Brain microvascular endothelial cell (primary cell): ENCODE data around the gene NBAS.

Source experiments
- DNase-seq: peaks from one replicate; pipeline ENCODE4 v3.0.0-alpha.2; 2020
- H3K27ac ChIP-seq: fragments of 250-450 bp; sonication (Bioruptor Pico); 2 replicates; pipeline ENCODE4 v1.5.1; 2020; ENCODE audit warnings: mild to moderate bottlenecking, moderate library complexity
- H3K27me3 ChIP-seq: fragments of 250-450 bp; sonication (Bioruptor Pico); replicated peaks from 2 replicates; pipeline ENCODE4 v1.5.1; 2020; ENCODE audit warnings: mild to moderate bottlenecking
- H3K36me3 ChIP-seq: fragments of 250-450 bp; sonication (Bioruptor Pico); replicated peaks from 2 replicates; pipeline ENCODE4 v1.5.1; 2020; ENCODE audit warnings: mild to moderate bottlenecking
- H3K4me3 ChIP-seq: 2 replicates; pipeline ENCODE4 v1.5.1; 2011; ENCODE audit warnings: low read depth, mild to moderate bottlenecking, control low read depth, low read length, moderate library complexity
- CTCF ChIP-seq: IDR thresholded peaks from 2 replicates; pipeline ENCODE4 v1.5.1; 2011; ENCODE audit warnings: low read depth, mild to moderate bottlenecking, moderate library complexity, low read length, control low read depth, inconsistent platforms; ENCODE audit errors: missing control alignments
- in situ Hi-C: cut with HindIII; loops from 2 replicates; pipeline ENCODE4 v1.10.0; 2017; ENCODE audit warnings: low sequenced_read_pairs, low pct_ligation_motif_present

The NBAS gene

GRCh38 chr2:15206419-15206818, 354.7 kb downstream of the NBAS start:
- DNase-seq: no peak
- no peak for TF ChIP-seq CTCF
- H3K36me3 ChIP-seq: no peaks in the 10 kb centered on the region
- no peak overlapping the region for H3K4me3 ChIP-seq
- in situ Hi-C loops: no loop called here
- no peak overlapping the region for H3K27ac ChIP-seq
- no peaks in the 10 kb centered on the region for H3K27me3 ChIP-seq

GRCh38 chr2:15205562-15205961, 355.6 kb downstream of the NBAS start:
- Histone ChIP-seq H3K36me3 (no peaks in the 10 kb centered on the region), H3K27me3 (no peaks in the 10 kb centered on the region), H3K27ac (no peak overlapping the region), H3K4me3 (no peak overlapping the region)
- DNase-seq: no peak
- no peak for TF ChIP-seq CTCF
- in situ Hi-C loops: no loop called here

GRCh38 chr2:15201009-15201408, 360.1 kb downstream of the NBAS start:
- in situ Hi-C loops: no loop called here
- Histone ChIP-seq H3K27me3 (no peaks in the 10 kb centered on the region), H3K36me3 (no peaks in the 10 kb centered on the region), H3K4me3 (no peak overlapping the region), H3K27ac (no peak overlapping the region)
- TF ChIP-seq CTCF: no peak
- DNase-seq: no peak

GRCh38 chr2:15200581-15200980, 360.6 kb downstream of the NBAS start:
- no peak for TF ChIP-seq CTCF
- H3K36me3 ChIP-seq: no peaks in the 10 kb centered on the region
- H3K27ac ChIP-seq: no peak overlapping the region
- DNase-seq: no peak
- in situ Hi-C loops: no loop called here
- no peaks in the 10 kb centered on the region for H3K27me3 ChIP-seq
- H3K4me3 ChIP-seq: no peak overlapping the region

- no peak for DNase-seq
- TF ChIP-seq CTCF: no peak
- no peak overlapping the region for H3K4me3 ChIP-seq
- H3K27me3 ChIP-seq: no peaks in the 10 kb centered on the region
- in situ Hi-C loops: no loop called here
- H3K36me3 ChIP-seq: no peaks in the 10 kb centered on the region
- no peak overlapping the region for H3K27ac ChIP-seq
Measured at GRCh38 chr2:15198051-15198450, 363.1 kb downstream of the NBAS start.

- in situ Hi-C loops: no loop called here
Measured at GRCh38 chr2:15195813-15196212, 365.3 kb downstream of the NBAS start.

More at GRCh38 chr2:15195813-15196212, 365.3 kb downstream of the NBAS start:
- Histone ChIP-seq H3K4me3 (no peak overlapping the region), H3K36me3 (no peaks in the 10 kb centered on the region), H3K27ac (no peak overlapping the region), H3K27me3 (no peaks in the 10 kb centered on the region)
- no peak for DNase-seq
- TF ChIP-seq CTCF: no peak
